HepG2 (cell line): ENCODE measurements around the gene ATP6V0A1. TPM values are rescaled to one million over a fixed set of nuclear protein-coding genes. Genes with fewer than 3 reads are reported as not detected.

Experiments
- HNRNPL ChIP-seq: fragments of 200-400 bp; formaldehyde crosslinking; IDR thresholded peaks from 2 replicates; pipeline ENCODE4 v1.6.1; 2017; ENCODE audit warnings: mild to moderate bottlenecking, low read depth, low read length
- MED13 ChIP-seq: sonication (generic); formaldehyde crosslinking; IDR thresholded peaks from 2 replicates; pipeline ENCODE4 v1.5.0; 2020; ENCODE audit warnings: missing genetic modification reagents
- RELA ChIP-seq: sonication (generic); formaldehyde crosslinking; IDR thresholded peaks from 2 replicates; pipeline ENCODE4 v1.4.0; 2020; ENCODE audit warnings: missing genetic modification reagents
- SALL1 ChIP-seq: sonication (generic); formaldehyde crosslinking; IDR thresholded peaks from 2 replicates; pipeline ENCODE4 v1.8.0; 2022; ENCODE audit warnings: mild to moderate bottlenecking, missing genetic modification reagents
- ZFP90 ChIP-seq: sonication (generic); formaldehyde crosslinking; IDR thresholded peaks from 2 replicates; pipeline ENCODE4 v1.8.0; 2022; ENCODE audit warnings: missing genetic modification reagents, mild to moderate bottlenecking, inconsistent platforms, borderline replicate concordance
- polyA plus RNA-seq, 8 experiments: library from polyadenylated mRNA; depleted of rRNA in 3 of 8; stranded (reverse) in 7 of 8; unstranded in 1 of 8; fragments of >200 nt; fragmentation: Illumina TruSeq in 4 of 8; extraction: Trizol in 4 of 8; gene quantifications; 2 replicates each; pipeline versions ENCODE4 v1.2.1 to v1.2.3, GENCODE V29; 2011 to 2016; ENCODE audit warnings: low read depth in 4 of 8, missing spikeins in 1 of 8, mixed read lengths in 1 of 8; ENCODE audit not compliant: insufficient read depth in 1 of 8
- total RNA-seq, 5 experiments: library from RNA; depleted of rRNA; stranded (reverse); fragments of >200 nt; fragmentation: Illumina TruSeq; extraction: Trizol; gene quantifications; 2 replicates each; pipeline ENCODE4 v1.2.3, GENCODE V29; 2016; ENCODE audit warnings: low read depth in 1 of 5
- TF ChIP-seq, protein P1 (sequence below): sonication (generic); formaldehyde crosslinking; IDR thresholded peaks from 2 replicates; pipeline ENCODE4 v1.4.0; 2020; ENCODE audit warnings: missing genetic modification reagents
- TF ChIP-seq, protein P2 (sequence below): sonication (generic); formaldehyde crosslinking; IDR thresholded peaks from 2 replicates; pipeline ENCODE4 v1.4.0; 2020; ENCODE audit warnings: mild to moderate bottlenecking, missing genetic modification reagents, borderline replicate concordance
- TF ChIP-seq, protein P3 (sequence below): sonication (generic); formaldehyde crosslinking; IDR thresholded peaks from 2 replicates; pipeline ENCODE4 v1.4.0; 2020; ENCODE audit warnings: missing genetic modification reagents
- TF ChIP-seq, protein P4 (sequence below): sonication (generic); formaldehyde crosslinking; IDR thresholded peaks from 2 replicates; pipeline ENCODE4 v1.9.0; 2021; ENCODE audit warnings: missing genetic modification reagents, mild to moderate bottlenecking, borderline replicate concordance
- TF ChIP-seq, protein P5 (sequence below): fragments of 450-650 bp; IDR thresholded peaks from 2 replicates; pipeline ENCODE4 v1.6.1; 2017; ENCODE audit warnings: mild to moderate bottlenecking

The ATP6V0A1 gene
- total and polyA plus RNA-seq, 2 of the 13 experiments (the other 11 are each of a cell fraction or from before 2014, with no cell fraction given): 27.9 to 54.1 TPM

DNA sequence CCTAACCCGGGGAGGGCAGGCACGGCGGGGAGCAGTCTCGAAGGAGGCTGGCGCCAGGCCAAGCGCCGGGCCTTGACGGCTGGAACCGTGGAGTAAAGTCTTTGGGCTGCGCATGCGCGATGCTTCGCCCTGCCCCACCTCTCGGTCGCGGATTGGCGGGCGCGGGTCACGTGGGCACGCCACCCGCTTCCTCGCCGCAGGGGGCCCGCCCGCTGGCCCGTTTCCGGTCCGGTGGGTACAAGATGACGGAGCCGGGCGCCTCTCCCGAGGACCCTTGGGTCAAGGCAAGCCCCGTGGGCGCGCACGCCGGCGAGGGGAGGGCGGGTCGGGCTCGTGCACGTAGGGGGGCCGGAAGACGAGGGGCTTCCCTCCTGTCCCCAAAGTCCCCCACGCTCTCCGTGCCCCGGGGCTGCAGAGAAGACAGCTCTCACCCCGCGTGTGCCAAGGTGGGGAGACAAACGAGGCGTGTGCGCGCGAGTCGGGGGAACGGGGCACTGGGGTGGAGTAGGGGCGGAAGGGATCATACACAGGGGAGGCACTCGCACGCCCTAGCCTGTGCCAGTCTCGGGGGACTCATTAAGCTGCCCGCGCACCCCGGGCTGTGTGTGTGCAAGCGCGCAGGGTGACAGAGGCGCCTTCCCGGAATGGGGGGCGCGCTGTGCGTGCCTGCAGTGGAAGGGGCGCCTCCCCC, 108.3 kb downstream of the ATP6V0A1 start, which contains the start of gene MLX (continued):
- TF ChIP-seq, protein P1, sequence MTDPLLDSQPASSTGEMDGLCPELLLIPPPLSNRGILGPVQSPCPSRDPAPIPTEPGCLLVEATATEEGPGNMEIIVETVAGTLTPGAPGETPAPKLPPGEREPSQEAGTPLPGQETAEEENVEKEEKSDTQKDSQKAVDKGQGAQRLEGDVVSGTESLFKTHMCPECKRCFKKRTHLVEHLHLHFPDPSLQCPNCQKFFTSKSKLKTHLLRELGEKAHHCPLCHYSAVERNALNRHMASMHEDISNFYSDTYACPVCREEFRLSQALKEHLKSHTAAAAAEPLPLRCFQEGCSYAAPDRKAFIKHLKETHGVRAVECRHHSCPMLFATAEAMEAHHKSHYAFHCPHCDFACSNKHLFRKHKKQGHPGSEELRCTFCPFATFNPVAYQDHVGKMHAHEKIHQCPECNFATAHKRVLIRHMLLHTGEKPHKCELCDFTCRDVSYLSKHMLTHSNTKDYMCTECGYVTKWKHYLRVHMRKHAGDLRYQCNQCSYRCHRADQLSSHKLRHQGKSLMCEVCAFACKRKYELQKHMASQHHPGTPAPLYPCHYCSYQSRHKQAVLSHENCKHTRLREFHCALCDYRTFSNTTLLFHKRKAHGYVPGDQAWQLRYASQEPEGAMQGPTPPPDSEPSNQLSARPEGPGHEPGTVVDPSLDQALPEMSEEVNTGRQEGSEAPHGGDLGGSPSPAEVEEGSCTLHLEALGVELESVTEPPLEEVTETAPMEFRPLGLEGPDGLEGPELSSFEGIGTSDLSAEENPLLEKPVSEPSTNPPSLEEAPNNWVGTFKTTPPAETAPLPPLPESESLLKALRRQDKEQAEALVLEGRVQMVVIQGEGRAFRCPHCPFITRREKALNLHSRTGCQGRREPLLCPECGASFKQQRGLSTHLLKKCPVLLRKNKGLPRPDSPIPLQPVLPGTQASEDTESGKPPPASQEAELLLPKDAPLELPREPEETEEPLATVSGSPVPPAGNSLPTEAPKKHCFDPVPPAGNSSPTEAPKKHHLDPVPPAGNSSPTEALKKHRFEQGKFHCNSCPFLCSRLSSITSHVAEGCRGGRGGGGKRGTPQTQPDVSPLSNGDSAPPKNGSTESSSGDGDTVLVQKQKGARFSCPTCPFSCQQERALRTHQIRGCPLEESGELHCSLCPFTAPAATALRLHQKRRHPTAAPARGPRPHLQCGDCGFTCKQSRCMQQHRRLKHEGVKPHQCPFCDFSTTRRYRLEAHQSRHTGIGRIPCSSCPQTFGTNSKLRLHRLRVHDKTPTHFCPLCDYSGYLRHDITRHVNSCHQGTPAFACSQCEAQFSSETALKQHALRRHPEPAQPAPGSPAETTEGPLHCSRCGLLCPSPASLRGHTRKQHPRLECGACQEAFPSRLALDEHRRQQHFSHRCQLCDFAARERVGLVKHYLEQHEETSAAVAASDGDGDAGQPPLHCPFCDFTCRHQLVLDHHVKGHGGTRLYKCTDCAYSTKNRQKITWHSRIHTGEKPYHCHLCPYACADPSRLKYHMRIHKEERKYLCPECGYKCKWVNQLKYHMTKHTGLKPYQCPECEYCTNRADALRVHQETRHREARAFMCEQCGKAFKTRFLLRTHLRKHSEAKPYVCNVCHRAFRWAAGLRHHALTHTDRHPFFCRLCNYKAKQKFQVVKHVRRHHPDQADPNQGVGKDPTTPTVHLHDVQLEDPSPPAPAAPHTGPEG: no peak
- peak; percentile 91 for TF ChIP-seq SALL1 (CRISPR knock-in tag)
- peak; percentile 78 for TF ChIP-seq ZFP90
- TF ChIP-seq, protein P2, sequence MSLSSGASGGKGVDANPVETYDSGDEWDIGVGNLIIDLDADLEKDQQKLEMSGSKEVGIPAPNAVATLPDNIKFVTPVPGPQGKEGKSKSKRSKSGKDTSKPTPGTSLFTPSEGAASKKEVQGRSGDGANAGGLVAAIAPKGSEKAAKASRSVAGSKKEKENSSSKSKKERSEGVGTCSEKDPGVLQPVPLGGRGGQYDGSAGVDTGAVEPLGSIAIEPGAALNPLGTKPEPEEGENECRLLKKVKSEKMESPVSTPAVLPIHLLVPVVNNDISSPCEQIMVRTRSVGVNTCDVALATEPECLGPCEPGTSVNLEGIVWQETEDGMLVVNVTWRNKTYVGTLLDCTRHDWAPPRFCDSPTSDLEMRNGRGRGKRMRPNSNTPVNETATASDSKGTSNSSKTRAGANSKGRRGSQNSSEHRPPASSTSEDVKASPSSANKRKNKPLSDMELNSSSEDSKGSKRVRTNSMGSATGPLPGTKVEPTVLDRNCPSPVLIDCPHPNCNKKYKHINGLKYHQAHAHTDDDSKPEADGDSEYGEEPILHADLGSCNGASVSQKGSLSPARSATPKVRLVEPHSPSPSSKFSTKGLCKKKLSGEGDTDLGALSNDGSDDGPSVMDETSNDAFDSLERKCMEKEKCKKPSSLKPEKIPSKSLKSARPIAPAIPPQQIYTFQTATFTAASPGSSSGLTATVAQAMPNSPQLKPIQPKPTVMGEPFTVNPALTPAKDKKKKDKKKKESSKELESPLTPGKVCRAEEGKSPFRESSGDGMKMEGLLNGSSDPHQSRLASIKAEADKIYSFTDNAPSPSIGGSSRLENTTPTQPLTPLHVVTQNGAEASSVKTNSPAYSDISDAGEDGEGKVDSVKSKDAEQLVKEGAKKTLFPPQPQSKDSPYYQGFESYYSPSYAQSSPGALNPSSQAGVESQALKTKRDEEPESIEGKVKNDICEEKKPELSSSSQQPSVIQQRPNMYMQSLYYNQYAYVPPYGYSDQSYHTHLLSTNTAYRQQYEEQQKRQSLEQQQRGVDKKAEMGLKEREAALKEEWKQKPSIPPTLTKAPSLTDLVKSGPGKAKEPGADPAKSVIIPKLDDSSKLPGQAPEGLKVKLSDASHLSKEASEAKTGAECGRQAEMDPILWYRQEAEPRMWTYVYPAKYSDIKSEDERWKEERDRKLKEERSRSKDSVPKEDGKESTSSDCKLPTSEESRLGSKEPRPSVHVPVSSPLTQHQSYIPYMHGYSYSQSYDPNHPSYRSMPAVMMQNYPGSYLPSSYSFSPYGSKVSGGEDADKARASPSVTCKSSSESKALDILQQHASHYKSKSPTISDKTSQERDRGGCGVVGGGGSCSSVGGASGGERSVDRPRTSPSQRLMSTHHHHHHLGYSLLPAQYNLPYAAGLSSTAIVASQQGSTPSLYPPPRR (CRISPR knock-in tag): peak; percentile 78
- TF ChIP-seq RELA (CRISPR knock-in tag): no peak; the same call in none of the 2 replicates
- TF ChIP-seq, protein P3, sequence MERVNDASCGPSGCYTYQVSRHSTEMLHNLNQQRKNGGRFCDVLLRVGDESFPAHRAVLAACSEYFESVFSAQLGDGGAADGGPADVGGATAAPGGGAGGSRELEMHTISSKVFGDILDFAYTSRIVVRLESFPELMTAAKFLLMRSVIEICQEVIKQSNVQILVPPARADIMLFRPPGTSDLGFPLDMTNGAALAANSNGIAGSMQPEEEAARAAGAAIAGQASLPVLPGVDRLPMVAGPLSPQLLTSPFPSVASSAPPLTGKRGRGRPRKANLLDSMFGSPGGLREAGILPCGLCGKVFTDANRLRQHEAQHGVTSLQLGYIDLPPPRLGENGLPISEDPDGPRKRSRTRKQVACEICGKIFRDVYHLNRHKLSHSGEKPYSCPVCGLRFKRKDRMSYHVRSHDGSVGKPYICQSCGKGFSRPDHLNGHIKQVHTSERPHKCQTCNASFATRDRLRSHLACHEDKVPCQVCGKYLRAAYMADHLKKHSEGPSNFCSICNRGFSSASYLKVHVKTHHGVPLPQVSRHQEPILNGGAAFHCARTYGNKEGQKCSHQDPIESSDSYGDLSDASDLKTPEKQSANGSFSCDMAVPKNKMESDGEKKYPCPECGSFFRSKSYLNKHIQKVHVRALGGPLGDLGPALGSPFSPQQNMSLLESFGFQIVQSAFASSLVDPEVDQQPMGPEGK (CRISPR knock-in tag): peak; percentile 74; the same call in 1 of the 2 replicates
- TF ChIP-seq HNRNPL: no peak; the same call in 1 of the 2 replicates
- TF ChIP-seq, protein P4, sequence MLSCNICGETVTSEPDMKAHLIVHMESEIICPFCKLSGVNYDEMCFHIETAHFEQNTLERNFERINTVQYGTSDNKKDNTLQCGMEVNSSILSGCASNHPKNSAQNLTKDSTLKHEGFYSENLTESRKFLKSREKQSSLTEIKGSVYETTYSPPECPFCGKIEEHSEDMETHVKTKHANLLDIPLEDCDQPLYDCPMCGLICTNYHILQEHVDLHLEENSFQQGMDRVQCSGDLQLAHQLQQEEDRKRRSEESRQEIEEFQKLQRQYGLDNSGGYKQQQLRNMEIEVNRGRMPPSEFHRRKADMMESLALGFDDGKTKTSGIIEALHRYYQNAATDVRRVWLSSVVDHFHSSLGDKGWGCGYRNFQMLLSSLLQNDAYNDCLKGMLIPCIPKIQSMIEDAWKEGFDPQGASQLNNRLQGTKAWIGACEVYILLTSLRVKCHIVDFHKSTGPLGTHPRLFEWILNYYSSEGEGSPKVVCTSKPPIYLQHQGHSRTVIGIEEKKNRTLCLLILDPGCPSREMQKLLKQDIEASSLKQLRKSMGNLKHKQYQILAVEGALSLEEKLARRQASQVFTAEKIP (CRISPR knock-in tag): no peak
- TF ChIP-seq, protein P5, sequence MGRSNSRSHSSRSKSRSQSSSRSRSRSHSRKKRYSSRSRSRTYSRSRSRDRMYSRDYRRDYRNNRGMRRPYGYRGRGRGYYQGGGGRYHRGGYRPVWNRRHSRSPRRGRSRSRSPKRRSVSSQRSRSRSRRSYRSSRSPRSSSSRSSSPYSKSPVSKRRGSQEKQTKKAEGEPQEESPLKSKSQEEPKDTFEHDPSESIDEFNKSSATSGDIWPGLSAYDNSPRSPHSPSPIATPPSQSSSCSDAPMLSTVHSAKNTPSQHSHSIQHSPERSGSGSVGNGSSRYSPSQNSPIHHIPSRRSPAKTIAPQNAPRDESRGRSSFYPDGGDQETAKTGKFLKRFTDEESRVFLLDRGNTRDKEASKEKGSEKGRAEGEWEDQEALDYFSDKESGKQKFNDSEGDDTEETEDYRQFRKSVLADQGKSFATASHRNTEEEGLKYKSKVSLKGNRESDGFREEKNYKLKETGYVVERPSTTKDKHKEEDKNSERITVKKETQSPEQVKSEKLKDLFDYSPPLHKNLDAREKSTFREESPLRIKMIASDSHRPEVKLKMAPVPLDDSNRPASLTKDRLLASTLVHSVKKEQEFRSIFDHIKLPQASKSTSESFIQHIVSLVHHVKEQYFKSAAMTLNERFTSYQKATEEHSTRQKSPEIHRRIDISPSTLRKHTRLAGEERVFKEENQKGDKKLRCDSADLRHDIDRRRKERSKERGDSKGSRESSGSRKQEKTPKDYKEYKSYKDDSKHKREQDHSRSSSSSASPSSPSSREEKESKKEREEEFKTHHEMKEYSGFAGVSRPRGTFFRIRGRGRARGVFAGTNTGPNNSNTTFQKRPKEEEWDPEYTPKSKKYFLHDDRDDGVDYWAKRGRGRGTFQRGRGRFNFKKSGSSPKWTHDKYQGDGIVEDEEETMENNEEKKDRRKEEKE: no peak
- TF ChIP-seq MED13 (CRISPR knock-in tag): no peak; the same call in 1 of the 2 replicates
